GM21367 (cell line): Measurements from ENCODE around the gene ZNF774.
"Not testable (repeated sequence)": the region's sequence is repeated elsewhere in the genome, so short reads cannot be mapped to it uniquely, and the experiment has no call there.

ENCODE experiments used
- ATAC-seq: cut with Tn5 transposase; IDR thresholded peaks from one replicate; pipeline ENCODE4 v1.9.1; 2021; ENCODE audit not compliant: unreplicated experiment

The ZNF774 gene

DNA sequence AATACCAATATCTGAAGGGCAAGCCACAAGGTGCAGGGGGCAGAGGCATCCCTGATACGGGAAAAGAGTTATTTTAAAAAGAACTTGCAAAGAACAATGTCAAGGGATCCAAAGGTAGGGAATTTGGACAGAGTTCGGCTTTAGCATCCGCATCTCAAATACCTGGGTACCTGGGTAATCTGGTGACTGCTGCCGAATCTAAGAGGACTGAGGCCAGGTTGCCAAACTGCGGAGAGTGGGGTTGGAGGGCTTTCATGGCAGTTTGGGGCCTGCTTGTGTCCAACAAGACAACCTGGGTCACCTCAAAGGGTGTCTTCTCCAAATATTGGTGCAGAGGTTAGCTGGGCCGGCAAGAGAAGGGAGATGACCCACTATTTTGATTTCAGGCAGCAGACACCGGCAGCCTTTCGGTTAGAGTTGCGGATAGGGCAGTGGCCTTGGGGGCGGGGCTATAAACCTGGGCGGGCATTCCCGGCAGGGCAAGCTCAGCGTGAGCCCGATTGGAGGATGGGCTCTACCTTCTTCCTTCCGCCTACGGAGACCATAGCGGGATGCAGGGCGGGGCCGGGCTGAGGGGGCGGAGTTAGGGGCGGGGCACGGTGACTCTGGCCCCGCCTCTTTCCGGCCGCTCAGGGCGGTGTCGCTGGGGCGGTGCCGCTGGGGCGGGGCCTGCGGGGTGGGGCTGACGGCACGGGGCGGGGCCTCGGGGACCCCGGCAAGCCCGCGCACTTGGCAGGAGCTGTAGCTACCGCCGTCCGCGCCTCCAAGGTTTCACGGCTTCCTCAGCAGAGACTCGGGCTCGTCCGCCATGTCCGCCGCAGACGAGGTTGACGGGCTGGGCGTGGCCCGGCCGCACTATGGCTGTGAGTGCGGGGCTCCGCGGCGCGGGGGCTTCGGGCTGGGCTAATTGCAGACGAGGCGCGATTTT, 35.7 kb downstream of the ZNF774 start, which contains the start of gene IQGAP1:
Gene IQGAP1, plus strand, starts transcription at position 709 of the 928 bp plus-strand sequence. Its CDS starts 100 bp downstream, at position 809.
- peak; percentile 89 for ATAC-seq

DNA sequence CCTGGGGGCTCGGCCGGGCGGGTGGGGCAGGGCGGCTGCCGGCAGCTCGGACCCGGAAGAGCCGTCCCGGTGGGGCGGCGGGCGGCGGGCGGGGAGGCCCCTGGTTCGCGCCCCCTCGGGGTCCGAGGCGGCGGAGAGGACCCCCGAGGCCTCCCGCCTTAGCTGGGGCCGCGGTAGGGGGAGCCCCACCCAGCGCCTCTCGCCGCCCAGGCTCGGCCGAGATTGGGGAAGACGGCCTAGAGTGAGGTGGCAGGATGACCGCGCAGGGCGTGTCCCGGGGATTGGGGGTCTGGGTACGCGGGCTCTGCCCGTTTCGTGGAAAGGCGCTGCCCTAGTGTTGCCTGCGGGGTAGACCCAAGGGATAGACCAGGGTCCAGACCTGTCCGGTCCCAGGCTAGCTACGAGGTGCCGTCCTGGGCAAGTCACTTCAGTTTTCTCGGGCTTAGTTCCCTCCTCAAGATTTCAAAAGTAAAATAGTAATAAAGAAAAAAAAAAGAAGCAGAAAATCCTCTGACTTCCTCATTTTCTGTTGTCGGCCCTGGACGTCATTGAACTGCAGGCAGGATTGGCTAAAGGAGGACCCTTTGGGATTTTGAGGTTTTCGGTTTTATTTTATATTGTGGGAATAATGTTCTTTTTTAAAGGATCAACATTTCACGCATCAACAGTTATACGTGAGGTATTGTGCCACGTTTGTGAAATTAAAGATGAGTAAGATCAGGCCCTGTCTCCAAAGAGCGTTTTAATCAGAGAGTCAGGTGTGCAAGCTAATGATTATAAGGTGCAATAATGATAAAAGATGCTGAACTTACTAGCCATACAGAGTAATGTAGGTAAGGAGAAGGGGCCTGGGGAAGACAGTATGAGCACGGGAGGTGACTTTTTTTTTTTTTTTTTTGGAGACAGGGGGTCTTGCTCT, 36.6 kb downstream of the ZNF774 start:
- peak; percentile 38 for ATAC-seq

DNA sequence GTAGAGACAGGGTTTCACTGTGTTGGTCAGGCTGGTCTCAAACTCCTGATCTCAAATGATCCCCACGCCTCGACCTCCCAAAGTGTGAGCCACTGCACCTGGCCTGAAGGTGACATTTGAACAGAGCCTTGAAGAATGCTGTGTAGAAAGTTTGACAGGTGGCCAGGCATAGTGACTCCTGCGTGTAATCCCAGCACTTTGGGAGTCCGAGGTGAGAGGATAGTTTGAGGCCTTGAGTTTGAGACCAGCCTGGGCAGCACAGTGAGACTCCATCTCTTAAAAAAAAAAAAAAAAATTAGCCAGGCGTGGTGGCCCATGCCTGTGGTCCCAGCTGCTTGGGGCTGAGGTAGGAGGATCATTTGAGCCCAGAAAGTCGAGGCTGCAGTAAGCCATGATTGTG, 37.4 kb downstream of the ZNF774 start:
- ATAC-seq, result no peak

DNA sequence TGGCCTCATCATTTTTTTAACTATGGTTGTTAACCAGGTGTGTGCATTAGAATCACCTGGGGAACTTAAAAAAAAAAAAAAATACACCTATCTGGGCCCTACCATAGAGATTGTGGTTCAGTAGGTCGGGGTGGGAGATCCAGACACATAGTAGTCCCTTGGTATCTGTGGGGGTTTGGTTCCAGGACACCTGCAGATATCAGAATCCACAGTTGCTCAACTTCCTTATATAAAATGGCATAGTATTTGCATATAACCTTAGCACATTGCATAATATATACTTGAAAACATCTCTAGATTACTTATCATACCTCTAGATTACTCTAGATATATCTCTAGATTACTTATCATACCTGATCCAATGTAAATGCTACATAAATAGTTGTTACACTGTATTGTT, 41.0 kb downstream of the ZNF774 start:
- no peak for ATAC-seq

DNA sequence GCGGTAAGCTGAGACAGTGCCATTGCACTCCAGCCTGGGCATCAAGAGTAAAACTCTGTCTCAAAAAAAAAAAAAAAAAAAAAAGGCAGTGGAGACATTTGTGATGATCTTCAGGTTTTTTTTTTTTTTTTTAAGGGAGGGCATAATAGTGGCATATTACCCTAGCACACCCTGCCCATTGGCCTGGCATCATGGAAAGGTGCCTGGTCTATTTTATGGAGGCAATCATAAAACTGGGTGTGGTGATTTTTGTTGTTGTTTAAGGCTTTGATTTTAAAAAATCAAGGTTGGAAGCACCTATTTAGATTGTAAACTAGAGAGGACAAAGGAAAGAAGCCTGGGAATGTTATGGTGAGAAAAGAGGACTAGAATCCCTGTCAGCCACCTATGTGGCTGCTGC, 42.0 kb downstream of the ZNF774 start:
- ATAC-seq, result no peak

DNA sequence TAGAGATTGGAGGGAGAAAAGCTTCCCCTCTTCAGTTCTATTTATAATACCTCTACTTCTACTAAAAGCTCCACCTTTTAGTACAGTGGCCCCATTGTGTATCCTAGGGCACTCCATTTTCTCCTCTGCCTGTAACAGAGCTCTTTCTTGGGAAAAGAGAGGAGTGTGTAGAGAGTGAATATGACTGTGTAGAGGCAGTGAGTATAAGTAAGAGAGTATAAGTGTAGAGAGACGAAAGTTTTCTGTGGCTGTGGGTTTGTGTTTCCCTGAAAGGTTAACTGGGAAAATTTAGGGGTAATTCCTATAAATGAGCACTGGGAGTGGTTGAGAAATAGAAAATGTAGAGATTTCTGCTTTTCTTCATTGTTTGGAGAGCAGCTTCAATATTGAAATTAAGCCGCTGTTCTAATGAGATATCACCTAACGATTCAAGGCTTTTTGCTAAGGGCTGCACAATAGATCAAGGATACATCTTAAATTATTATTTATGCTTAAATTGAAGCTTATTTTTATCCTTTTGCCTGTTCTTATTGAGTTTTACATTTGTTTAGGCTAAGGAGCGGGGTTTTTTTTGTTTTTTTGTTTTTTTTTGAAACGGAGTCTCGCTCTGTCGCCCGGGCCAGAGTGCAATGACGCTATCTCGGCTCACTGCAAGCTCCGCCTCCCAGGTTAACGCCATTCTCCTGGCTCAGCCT, 42.8 kb downstream of the ZNF774 start:
- no peak for ATAC-seq

DNA sequence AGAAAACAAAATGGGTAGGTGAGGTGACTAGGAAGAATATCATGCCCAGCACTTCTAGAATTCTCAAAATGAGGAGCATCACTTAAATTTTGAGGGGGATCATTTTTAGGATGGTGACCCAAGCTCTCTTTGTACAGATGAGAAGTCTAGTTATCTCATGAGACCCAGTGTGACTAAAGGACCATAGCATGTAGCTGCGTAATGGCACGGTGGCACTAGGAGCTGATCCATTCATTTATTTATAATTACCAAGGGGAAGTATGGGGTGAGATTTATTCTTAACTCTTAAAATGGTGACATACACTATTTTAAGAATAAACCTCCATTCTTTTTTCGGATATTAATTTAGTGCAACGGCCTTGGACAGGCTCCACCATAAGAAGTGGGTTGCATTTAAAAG, 44.2 kb downstream of the ZNF774 start:
- ATAC-seq, result no peak

DNA sequence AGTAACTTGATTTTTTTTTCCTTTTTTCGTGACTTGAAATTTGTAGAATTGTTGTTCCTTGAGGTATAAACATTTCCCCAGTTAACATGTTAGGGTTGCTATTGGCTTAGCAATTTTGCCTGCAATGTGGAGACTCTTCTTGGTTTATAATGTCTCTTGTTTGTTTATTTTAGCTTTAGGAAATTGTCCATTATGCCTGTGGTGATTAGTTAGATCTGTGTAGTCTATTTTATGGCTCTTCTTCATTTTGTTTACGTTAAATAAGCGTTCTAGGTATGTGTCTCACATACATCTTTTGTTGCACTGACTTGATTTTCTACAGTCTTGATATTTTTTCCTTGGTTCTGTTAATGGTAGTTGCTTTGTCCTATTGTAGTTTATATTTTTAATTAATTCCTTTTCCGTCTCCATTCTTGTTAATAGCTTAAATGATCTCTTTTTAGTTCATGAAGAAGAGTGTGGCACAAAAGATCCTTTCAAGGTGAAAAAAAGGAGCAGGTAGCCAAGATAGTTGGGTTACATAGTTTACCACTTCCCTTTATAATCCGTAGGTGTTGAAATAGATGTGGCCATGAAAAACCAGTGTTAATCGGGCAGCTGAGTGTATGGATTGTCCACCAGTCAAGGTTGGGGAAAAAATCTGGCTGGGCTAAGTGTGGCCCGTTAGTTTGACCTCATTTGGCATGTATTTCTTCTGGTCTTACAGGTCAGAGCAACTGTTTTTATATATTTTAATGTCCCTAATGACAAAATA, 48.1 kb downstream of the ZNF774 start:
- ATAC-seq, result peak; percentile 9

DNA sequence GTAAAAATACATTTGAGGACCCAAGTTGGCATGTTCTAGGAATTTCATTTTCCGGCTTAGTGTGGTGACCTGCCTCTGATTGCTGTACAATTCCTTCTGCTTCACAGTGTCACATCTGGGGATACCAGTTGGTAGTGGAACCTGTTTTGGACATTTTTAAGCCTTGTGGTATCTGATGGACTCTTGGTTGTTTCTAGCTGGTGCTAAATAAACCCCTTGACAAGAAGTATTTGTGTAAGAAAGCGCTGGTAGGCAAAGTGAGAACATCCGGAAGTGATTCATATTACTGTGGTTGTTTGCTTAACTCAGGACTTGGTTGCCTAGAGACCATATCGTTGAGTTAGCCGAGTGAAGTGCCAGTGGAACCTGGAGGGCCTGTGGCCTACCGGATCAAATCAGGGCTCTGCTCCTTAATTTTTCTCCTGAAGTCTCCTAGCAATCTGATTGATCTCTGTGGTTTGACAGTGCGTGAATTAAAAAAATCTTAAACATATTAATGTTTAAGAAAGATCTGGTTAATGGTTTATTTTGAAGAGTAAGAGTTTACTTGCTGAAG, 48.8 kb downstream of the ZNF774 start:
- peak; percentile 97 for ATAC-seq

DNA sequence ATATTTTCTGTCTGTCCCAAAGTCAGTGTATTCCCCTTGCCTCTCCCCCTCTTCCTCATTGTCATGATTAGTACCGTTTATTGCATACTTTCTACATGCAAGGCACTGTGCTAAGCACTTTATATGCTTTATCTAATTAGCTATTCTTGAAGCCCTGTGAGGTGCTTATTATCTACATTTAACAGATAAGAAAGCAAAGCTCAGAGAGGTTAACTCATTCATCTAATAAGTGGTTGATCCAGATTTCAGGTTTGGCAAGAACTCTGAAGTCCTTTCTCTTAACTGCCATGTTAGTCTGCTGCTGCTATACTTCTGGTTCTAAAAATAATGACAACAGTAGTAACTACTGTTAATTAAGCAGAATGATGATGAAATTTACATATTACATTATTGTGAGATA, 49.4 kb downstream of the ZNF774 start:
- no peak for ATAC-seq

DNA sequence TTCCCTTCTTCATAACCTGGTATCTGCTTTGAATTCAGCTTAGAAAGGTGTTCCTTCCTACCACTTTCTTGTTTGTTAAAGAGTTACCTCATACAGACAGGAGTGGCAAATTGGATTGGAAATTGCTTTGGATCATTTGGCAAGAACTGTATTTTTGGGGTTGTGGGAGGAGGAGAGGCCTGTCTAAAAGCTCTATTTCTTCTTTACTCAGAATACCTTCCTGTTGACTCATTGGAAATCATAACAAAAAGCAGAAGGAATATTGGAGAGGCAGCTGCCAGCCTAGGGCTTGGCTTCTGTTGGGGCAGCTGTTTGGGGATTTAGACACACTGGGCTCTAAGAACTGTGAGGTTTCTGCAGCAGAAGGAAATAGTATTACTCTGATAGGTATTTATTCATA, 50.1 kb downstream of the ZNF774 start:
- no peak for ATAC-seq

DNA sequence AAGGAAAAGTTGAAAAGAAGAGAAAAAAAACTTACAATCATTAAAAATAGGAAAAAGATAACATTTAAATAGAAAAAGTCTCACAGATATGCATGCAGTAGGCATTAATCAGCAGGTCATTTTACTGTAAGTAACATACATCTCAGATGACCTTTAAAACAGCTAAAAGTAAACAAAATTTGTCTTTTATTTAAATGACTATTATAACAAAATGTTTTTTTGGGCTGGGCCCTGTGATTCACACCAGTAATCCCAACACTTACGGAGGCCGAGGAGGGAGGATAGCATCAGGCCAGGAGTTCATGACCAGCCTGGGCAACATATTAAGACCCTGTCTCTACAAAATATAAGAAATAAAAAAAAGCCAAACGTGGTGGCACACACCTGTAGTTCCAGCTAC, 50.7 kb downstream of the ZNF774 start:
- ATAC-seq, result no peak

DNA sequence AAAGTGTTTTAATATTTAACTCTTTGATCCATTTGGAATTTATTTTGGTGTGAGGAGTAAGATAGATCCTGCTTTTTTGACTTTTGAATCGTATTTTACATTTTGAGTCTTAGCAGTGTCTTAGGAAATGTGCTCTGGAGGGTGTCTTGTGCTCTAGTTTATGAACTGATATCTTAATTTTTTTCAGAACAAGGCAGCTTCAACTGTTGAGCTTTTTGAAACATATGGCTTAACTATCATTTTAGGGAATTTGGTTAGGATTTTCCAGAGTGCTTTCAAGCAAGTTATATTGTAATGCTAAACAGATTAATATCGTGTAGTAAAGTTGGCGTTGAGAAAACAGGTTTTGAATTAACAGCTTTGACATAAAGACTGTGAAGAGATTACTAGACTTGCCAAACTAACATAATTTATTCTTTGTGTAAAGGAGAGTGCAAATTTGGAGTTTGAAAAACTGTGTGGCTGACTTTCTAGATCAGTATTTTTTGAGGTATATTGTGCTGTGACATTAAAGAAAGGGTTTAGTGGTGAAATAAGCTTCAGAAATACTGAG, 53.0 kb downstream of the ZNF774 start:
- no peak for ATAC-seq

DNA sequence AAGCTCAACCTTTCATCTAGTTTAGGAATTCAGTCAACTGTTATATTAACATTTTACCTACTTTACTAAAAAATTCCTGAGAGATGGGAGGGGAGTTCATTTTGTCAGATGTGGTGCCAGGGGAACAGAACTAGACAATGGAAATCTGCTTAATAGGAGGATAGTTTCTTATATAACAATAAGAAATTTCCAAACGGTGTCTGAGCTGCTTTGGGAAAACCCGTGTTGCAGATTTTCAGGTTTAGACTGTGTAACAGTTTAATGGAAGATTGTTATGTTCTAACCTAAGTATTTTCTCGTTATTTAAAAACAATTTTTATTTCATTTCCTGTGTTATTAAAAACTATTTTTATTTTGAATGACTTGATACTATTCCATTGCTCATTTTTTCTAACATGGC, 55.3 kb downstream of the ZNF774 start:
- no peak for ATAC-seq

DNA sequence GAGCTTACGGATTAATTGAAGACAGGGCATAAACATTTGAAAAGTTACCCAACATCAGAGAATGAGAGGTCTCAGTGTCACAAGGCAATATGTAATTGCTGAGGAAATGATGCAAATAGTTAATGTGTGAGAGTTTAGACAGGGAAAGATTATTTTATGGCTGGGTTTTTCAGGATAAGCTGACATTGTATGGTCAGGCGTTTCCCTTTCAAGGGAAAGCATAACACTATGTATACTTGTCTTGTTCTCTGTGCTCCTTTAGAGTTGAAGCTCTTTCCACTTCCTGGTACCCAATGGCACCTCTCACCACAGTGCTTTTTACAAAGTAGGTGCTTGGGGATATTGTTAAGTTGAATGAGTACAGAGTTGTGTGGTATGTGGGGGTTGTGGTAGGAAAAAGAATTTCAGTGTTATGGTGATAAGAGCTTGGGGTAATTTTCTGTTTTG, 55.8 kb downstream of the ZNF774 start:
- ATAC-seq, result peak; percentile 47

DNA sequence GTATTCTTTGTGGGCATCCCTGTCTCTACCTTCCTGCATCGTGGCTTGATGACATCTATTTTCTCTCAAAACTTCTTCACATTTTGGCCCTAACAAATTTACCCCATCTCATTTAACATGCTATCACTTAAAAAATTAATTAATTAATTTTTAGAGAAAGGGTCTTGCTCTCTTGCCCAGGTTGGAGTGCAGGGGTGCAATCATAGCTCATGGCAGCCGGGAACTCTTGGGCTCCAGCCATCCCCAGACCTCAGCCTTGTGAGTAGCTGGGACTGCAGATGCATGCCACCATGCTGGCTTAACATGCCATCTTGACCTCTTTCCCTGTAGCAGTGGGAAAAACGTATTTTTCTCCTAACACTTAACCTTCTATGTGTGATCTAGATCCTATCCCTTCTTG, 56.6 kb downstream of the ZNF774 start:
- ATAC-seq, result no peak

DNA sequence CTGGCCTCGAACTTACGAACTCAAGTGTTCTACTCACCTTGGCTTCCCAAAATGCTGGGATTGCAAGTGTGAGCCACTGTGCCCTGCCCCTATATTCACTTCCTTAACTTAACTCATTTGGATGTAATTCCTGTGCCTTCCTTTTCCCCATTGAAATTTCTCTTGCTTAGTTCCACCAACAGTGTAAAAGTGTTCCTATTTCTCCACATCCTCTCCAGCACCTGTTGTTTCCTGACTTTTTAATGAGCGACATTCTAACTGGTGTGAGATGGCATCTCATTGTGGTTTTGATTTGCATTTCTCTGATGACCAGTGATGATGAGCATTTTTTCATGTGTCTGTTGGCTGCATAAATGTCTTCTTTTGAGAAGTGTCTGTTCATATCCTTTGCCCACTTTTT, 57.5 kb downstream of the ZNF774 start:
- ATAC-seq, result not testable (repeated sequence)

DNA sequence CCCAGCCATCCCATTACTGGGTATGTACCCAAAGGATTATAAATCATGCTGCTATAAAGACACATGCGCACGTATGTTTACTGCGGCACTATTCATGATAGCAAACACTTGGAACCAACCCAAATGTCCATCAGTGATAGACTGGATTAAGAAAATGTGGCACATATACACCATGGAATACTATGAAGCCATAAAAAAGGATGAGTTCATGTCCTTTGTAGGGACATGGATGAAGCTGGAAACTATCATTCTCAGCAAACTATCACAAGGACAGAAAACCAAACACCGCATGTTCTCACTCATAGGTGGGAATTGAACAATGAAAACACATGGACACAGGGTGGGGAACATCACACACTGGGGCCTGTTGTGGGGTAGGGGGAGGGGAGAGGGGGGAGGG, 58.2 kb downstream of the ZNF774 start:
- ATAC-seq, result not testable (repeated sequence)

DNA sequence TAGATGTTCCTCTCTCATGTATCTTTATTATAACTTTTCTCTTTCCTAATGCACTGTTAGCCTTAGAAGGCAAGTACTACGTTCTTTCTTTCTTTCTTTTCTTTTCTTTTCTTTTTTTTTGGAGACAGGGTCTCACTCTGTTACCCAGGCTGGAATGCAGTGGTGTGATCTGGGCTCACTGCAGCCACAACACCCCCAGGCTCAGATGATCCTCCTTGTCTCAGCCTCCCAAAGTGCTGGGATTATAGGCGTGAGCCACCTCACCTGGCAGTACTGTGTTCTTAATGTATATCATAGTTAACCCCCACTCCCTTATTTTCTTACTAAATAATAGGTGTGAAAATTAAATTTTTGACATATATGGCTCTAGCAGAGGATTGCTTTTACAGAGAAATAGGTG, 59.1 kb downstream of the ZNF774 start:
- ATAC-seq, result no peak
